Measurements from ENCODE around the gene PTHLH. TPM values are rescaled to one million over a fixed set of nuclear protein-coding genes. Genes with fewer than 3 reads are reported as not detected.

PTHLH gene
- total RNA-seq, 2 experiments from 2014 or later, result not detected

DNA sequence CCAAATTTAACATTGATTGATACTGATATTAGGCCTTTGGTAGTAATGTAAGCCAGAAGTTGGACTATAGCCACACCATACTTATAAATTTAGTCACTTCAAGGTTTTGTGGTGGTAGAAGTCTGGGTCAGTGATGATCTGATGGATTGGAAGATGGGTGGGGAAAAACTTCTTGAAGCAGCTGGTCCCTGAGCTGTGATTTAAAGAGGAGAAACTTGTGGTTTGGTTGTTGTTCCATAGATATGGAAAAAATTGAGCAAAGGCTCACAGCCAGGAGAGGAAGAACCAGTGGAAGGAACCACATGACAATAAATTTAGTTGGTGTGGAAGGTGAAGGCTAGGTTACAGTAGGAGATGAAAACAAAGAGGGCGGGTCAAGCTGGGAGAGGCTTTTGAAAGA is 26.1 kb downstream of the PTHLH start:
- POLR2A ChIA-PET, result no interaction called here
- Mint-ChIP-seq H3K9me3 (no peaks in the 10 kb centered on the region), H3K27me3 (peaks cover 21% of the 10 kb centered on the region), H3K4me3 (no peak overlapping the region), H3K4me1 (no peaks in the 10 kb centered on the region), H3K27ac (no peak overlapping the region), H3K36me3 (ENCODE audit: low read depth) (no peaks in the 10 kb centered on the region)
- DNase-seq, result no peak
- CTCF ChIA-PET, result no interaction called here

DNA sequence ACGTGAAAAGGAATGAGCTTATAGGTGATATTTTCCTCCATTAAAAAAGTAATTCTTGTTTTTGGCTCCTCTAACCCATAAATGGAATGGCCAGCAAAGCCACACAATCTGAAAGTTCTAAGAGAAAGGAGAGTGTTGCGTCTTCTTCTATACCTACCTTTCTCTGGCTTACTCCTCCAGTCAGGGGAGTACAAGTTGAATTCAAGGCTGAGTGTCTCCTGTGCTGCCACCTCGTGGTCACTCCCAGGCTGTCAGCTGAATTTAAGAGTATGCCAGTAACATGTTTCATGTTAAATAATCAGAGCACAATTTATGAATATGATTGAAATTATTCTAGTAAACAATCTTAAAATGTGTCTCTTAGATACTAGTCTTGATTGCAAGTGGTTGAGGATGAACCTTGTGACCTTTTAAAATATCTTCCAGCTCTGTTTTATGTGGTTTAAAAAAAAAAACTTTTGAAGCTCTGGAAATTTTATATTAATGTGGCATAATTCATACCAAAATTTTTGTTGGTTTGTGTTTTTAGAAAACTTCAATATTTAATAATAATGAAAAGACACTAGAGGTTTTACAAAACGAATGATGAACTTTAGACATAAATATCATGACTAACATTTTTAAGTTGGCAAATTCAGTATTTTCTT is 31.7 kb downstream of the PTHLH start:
- POLR2A ChIA-PET, result no interaction called here
- H3K9me3 Mint-ChIP-seq, result no peaks in the 10 kb centered on the region

DNA sequence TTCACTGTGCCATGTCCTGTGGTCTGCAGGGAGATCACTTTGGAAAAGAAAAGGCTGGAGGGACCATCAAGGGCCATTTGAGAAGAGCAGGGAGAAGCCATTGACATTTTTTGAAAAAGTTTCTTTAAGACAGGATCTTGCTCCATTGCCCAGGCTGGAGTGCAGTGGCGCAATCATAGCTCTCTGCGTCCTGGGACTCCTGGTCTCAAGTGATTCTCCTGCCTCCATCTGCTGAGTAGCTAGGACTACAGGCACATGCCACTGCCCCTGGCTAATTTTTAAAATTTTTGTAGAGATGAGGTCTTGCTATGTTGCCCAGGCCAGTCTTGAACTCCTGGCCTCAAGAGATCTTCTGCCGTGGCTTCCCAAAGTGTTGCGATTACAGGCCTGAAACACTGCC is 32.3 kb downstream of the PTHLH start:
- H3K27me3 Mint-ChIP-seq, result peaks cover 19% of the 10 kb centered on the region
- ChIA-PET POLR2A (no interaction called here), CTCF (interaction anchor here (0.6 to 3.3 kb wide), 14 partner anchors 13 to 932 kb away, joined by 3 to 36 read pairs (median 3); partner anchors contain the start of genes KLHL42 and MANSC4)
- H3K4me3 Mint-ChIP-seq, result no peak overlapping the region
- H3K4me1 Mint-ChIP-seq, result no peaks in the 10 kb centered on the region
- no peaks in the 10 kb centered on the region for H3K36me3 Mint-ChIP-seq (ENCODE audit: low read depth)
- H3K27ac Mint-ChIP-seq, result no peak overlapping the region
- H3K9me3 Mint-ChIP-seq, result no peaks in the 10 kb centered on the region
- no peak for DNase-seq

More for the DNA sequence above, 31.7 kb downstream of the PTHLH start:
- Mint-ChIP-seq H3K4me3 (no peak overlapping the region), H3K27ac (no peak overlapping the region), H3K4me1 (no peaks in the 10 kb centered on the region), H3K36me3 (ENCODE audit: low read depth) (no peaks in the 10 kb centered on the region), H3K27me3 (peaks cover 19% of the 10 kb centered on the region)
- DNase-seq, result peak; percentile 75
- CTCF ChIA-PET, result interaction anchor here (0.6 to 3.3 kb wide), 19 partner anchors 12 to 932 kb away, joined by 3 to 36 read pairs (median 3); partner anchors contain the start of genes KLHL42 and MANSC4

DNA sequence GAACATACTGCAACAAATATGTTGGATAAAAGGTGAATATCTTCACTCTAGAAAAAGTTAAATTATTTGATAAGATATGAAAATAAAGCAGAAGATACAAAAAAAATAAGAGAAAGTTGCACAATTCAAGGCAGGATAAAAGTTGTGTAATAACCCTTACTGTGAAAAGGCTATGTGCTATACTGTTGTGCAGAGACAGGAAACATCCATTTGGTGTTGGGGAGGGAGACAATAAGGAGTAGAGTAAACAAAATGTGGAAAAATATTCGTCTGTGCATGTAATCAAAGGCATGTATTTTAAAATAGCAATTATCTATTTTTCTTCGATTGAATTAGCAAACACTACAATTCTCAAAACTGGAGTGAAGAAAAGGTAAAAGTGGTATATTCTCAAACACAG is 34.8 kb downstream of the PTHLH start:
- no peak overlapping the region for H3K27ac Mint-ChIP-seq
- ChIA-PET POLR2A (no interaction called here), CTCF (no interaction called here)
- H3K9me3 Mint-ChIP-seq, result no peaks in the 10 kb centered on the region
- H3K27me3 Mint-ChIP-seq, result peaks cover 19% of the 10 kb centered on the region
- no peaks in the 10 kb centered on the region for H3K36me3 Mint-ChIP-seq (ENCODE audit: low read depth)
- no peak overlapping the region for H3K4me3 Mint-ChIP-seq
- H3K4me1 Mint-ChIP-seq, result no peaks in the 10 kb centered on the region
- DNase-seq, result no peak

DNA sequence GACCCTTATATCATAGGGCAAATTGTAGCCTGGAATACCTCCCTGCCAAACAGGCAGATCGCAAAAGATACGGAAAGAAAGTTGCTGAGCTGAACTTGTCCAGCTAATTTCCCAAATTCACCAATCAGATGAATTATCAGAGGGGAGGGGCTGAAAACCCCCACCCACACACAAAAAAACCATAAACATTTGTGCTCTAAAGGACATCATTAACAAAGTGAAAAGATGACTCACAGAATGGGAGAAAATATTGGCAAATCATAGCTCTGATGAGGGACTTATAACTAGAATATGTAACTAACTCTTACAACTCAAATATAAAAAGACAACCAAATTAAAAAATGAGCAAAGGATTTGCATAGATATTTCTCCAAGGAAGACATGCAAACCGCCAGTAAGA is 36.3 kb downstream of the PTHLH start:
- POLR2A ChIA-PET, result no interaction called here
- no peak for DNase-seq
- Mint-ChIP-seq H3K27ac (no peak overlapping the region), H3K4me1 (no peaks in the 10 kb centered on the region), H3K36me3 (ENCODE audit: low read depth) (no peaks in the 10 kb centered on the region), H3K9me3 (no peaks in the 10 kb centered on the region), H3K27me3 (peaks cover 17% of the 10 kb centered on the region), H3K4me3 (no peak overlapping the region)
- CTCF ChIA-PET, result interaction anchor here (1.0 kb wide), 1 partner anchor 200 kb away, joined by 3 read pairs; no protein-coding TSS in a partner anchor

DNA sequence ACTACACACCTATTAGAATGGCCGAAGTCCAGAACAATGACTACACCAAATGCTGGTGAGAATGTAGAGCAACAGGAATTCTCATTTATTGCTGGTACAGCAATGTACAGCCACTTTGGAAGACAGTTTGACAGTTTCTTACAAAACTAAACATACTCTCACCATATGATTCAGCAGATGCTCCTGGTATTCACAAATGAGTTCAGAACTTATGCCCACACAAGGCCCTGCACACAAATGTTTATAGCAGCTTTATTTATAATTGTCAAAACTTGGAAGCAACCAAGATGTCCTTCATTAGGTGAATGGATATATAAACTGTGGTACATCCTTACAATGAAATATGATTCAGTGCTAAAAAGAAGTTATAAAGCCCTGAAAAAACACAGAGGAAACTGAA is 38.3 kb downstream of the PTHLH start:
- Mint-ChIP-seq H3K4me1 (no peaks in the 10 kb centered on the region), H3K9me3 (no peaks in the 10 kb centered on the region), H3K4me3 (no peak overlapping the region), H3K36me3 (ENCODE audit: low read depth) (no peaks in the 10 kb centered on the region), H3K27ac (no peak overlapping the region), H3K27me3 (peaks cover 23% of the 10 kb centered on the region)
- no peak for DNase-seq
- ChIA-PET POLR2A (no interaction called here), CTCF (no interaction called here)

DNA sequence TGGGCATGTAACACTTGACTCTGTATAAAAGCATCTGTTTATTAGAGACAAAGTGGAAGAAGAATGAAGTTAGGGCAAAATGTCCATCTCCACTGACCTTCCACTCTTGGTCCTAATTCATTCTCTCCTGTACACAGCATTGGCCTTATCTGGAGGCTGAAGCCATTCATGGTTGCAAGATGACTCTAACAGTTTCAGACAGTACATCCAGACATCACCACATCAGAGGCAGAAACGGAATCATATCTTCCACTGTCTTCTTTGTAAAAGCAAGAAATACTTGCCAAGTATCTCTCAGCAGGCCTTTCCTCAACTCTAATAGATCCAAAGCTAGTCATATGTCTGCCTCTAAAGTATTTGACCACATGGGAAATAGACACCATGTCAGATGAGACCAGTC is 41.1 kb downstream of the PTHLH start:
- no peak for DNase-seq
- POLR2A ChIA-PET, result no interaction called here
- Mint-ChIP-seq H3K27ac (no peak overlapping the region), H3K4me1 (no peaks in the 10 kb centered on the region), H3K27me3 (peaks cover 17% of the 10 kb centered on the region), H3K4me3 (no peak overlapping the region), H3K36me3 (ENCODE audit: low read depth) (no peaks in the 10 kb centered on the region), H3K9me3 (no peaks in the 10 kb centered on the region)
- CTCF ChIA-PET, result no interaction called here

DNA sequence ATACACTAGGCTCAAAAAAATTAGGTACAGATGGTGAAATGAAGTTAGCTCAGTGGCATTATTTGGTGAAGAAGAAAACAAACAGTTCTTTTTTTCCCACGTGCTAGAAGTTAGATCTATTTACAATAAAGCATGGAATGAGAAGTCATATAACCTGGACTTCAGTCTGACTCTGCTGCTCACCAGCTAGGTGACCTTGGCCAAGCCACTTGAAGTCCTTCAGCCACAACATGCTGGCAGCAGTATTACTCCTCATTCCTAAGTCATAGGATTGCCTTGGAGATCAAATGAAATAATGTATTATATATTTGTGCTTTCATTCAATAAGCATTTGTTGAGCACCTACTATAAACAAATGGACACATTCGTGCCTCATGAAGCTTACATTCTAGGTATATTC is 45.2 kb downstream of the PTHLH start:
- H3K27ac Mint-ChIP-seq, result no peak overlapping the region
- POLR2A ChIA-PET, result interaction anchor here (0.6 kb wide), 1 partner anchor 43 kb away, joined by 3 read pairs; no protein-coding TSS in a partner anchor

DNA sequence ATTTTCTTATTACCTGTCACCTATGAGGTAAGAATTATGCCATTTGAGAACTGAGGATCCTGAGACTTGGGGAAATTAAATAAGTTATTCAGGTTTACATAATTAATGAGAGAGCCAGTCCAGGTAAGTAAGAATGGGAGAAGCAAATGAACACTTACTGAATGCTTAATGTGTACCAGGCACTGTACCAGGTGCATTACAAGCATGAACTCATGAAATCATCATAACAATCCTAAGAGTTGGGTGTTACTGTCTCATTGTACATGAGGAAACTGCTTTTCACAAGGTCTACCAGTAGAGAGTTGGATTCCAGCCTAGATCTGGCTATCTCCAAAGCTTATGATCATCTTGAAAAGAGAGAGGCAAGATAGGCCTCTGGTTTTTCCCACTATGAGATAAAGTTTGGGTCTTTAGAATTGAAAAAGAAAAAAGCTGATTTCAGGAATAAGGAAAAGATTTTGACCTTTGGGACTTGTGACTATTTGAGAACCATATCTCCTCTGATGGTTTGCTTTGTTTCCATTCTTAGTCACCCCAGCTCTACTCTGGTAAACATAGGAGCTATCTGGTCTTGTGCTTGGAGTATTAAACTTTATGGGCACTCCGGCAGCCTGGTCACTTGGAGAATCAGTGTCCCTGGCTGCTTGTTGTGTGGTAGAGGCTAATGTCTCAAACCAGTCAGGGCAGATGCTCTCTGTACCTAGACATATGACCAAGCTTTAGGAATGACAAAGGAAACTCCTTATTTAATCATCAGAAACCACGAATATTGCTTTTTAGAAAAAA is 48.0 kb downstream of the PTHLH start:
- CTCF ChIA-PET, result interaction anchor here (1.2 kb wide), 1 partner anchor 16 kb away, joined by 3 read pairs; no protein-coding TSS in a partner anchor
- Mint-ChIP-seq H3K36me3 (ENCODE audit: low read depth) (no peaks in the 10 kb centered on the region), H3K27me3 (peaks cover 8% of the 10 kb centered on the region)

More for the DNA sequence above, 45.2 kb downstream of the PTHLH start:
- peaks cover 14% of the 10 kb centered on the region for H3K27me3 Mint-ChIP-seq
- CTCF ChIA-PET, result no interaction called here
- no peaks in the 10 kb centered on the region for H3K36me3 Mint-ChIP-seq (ENCODE audit: low read depth)
- H3K9me3 Mint-ChIP-seq, result no peaks in the 10 kb centered on the region
- H3K4me3 Mint-ChIP-seq, result no peak overlapping the region
- no peak for DNase-seq
- no peaks in the 10 kb centered on the region for H3K4me1 Mint-ChIP-seq

DNA sequence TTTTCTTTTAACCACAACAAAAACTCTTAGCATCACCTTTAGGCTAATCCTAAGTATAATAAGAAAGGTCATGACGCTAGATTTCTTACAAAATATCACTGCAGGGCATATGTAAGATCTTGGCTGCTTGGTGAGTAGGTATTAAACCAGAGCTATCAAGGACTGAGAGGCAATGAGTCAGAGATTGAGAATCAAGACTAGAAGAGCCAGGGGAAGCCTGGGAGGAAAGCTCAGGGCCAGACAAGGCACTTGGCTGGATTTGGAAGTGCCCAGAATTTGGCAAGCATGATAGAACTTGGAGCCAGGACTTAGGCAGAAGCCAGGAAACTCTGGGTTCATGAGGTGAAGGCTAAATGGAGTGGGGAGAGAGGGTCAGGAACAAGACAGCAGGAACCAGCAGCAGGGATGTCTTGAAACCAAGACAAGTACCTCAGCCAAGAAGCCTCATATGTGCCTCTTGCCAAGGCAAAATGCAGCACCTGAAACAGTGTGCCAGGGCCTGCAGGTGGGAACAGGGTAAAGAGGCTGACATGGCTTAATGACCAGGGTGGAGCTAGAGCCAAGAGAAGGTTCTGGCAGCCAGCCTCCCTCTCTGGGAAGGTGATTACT is 49.9 kb downstream of the PTHLH start:
- CTCF ChIA-PET, result no interaction called here
- no peaks in the 10 kb centered on the region for H3K36me3 Mint-ChIP-seq (ENCODE audit: low read depth)
- no peaks in the 10 kb centered on the region for H3K9me3 Mint-ChIP-seq
- no peak overlapping the region for H3K4me3 Mint-ChIP-seq
- no peak overlapping the region for H3K27ac Mint-ChIP-seq
- DNase-seq, result no peak
- no peaks in the 10 kb centered on the region for H3K4me1 Mint-ChIP-seq
- H3K27me3 Mint-ChIP-seq, result peaks cover 7% of the 10 kb centered on the region
- POLR2A ChIA-PET, result no interaction called here

More for the DNA sequence above, 48.0 kb downstream of the PTHLH start:
- POLR2A ChIA-PET, result no interaction called here
- H3K9me3 Mint-ChIP-seq, result no peaks in the 10 kb centered on the region
- DNase-seq, result no peak
- no peak overlapping the region for H3K4me3 Mint-ChIP-seq
- no peak overlapping the region for H3K27ac Mint-ChIP-seq
- H3K4me1 Mint-ChIP-seq, result no peaks in the 10 kb centered on the region

DNA sequence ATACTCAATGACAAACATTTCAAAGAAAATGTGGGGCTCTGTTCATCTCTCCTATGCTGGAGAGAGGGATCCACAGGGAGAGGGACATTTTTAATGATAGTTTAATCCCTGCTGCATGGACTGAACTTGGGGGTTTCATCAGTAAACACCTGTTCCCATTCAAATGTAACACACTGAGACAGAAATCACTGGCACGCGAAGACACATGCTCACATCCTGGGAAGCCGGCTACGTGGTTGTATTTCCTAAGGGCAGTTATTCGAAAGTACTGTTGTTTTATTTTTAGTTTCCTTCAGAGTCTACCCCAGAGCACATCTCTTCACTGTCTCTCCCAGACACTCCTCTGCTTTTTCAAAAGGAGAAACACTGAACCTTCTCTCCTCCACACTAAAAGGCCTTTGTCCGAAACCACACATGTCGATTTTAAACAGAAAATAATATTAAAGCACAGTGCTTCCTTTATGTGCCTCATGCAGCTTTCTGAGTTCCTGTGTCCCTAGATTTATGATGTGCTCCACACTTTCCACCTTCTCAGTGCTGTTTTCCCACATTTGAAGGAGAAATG is 52.8 kb downstream of the PTHLH start:
- H3K36me3 Mint-ChIP-seq (ENCODE audit: low read depth), result no peaks in the 10 kb centered on the region
- H3K4me3 Mint-ChIP-seq, result no peak overlapping the region
- H3K27ac Mint-ChIP-seq, result no peak overlapping the region
- H3K4me1 Mint-ChIP-seq, result no peaks in the 10 kb centered on the region
- no peak for DNase-seq
- CTCF ChIA-PET, result no interaction called here
- H3K27me3 Mint-ChIP-seq, result peaks cover 11% of the 10 kb centered on the region
- no peaks in the 10 kb centered on the region for H3K9me3 Mint-ChIP-seq
- POLR2A ChIA-PET, result no interaction called here

DNA sequence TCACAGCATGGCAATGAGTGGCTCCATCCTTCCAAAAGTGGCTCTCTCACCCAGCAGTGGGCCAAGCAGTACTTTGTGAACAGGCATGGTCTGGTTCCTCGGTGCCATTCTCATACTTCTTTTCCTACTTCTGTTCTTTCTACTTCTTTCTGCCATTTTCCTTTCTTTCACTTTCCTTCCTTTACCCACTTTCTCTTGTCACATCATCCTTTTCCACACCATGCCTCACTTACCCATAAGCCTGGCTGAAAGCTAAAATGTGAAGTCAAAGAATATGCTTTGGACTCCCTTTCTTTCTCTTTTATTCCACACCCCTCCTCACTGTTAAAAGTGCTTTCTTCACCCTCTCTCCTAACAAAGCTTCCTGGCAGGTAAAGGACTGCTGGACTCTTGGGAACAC is 57.0 kb downstream of the PTHLH start:
- H3K4me3 Mint-ChIP-seq, result no peak overlapping the region
- H3K9me3 Mint-ChIP-seq, result no peaks in the 10 kb centered on the region
- DNase-seq, result no peak
- H3K27ac Mint-ChIP-seq, result no peak overlapping the region
- H3K36me3 Mint-ChIP-seq (ENCODE audit: low read depth), result no peaks in the 10 kb centered on the region
- ChIA-PET CTCF (no interaction called here), POLR2A (no interaction called here)
- H3K4me1 Mint-ChIP-seq, result no peaks in the 10 kb centered on the region
- H3K27me3 Mint-ChIP-seq, result peaks cover 4% of the 10 kb centered on the region

DNA sequence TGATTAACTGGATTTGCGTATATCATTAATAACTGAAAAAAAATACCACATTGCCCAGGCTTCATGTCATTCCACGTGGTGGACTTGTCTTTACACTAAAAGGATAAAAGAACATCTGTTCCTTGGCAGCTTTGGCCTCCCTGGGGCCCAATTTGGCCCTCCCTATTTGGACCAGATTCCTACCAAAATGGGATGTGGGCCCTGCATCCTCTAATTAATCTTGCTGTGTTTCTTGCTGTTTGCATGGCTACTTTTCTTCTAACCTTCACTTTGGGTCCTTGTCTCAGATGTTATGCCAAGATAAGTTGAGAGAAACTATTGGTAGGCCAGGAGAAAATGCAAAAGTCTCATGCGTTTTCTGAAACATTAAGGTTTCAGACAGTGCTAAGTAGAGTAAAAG is 57.5 kb downstream of the PTHLH start:
- Mint-ChIP-seq H3K27me3 (peaks cover 4% of the 10 kb centered on the region), H3K36me3 (ENCODE audit: low read depth) (no peaks in the 10 kb centered on the region), H3K9me3 (no peaks in the 10 kb centered on the region), H3K4me1 (no peaks in the 10 kb centered on the region), H3K27ac (no peak overlapping the region), H3K4me3 (no peak overlapping the region)
- no peak for DNase-seq
- POLR2A ChIA-PET, result no interaction called here
- CTCF ChIA-PET, result no interaction called here
